ENCODE results near the gene ABHD1.

Gene ABHD1

GRCh38 chr2:27134781-27135477 is 11.3 kb downstream of the ABHD1 start (continued):
- TF ChIP-seq ZNF16 (tag by site-specific recombination; IDR thresholded peaks at IDR 0.05; ENCODE audit: low read depth) (no peak), ZNF398 (tag by site-specific recombination; IDR thresholded peaks at IDR 0.05) (no peak), SALL2 (tag by site-specific recombination; IDR thresholded peaks at IDR 0.05; ENCODE audit: borderline replicate concordance) (no peak), TCF7L2 (IDR thresholded peaks at IDR 0.05; ENCODE audit: borderline replicate concordance, low read depth, low read length) (no peak), ZFHX2 (tag by site-specific recombination; conservative IDR thresholded peaks at IDR 0.05) (peak; percentile 48), ZSCAN30 (tag by site-specific recombination; IDR thresholded peaks at IDR 0.05) (no peak)

- POLR2A ChIA-PET: interaction anchor here (0.7 to 1.4 kb wide), 2 partner anchors 77 to 243 kb away, joined by 4 to 6 read pairs; partner anchors contain the start of genes ATRAID and SLC5A6
- CTCF ChIA-PET: interaction anchor here (1.5 to 3.5 kb wide), 2 partner anchors 13 to 41 kb away, joined by 3 to 17 read pairs; partner anchors contain the start of gene ABHD1
- no peak overlapping the region for H3K27ac ChIP-seq (ENCODE audit: extremely low read depth, low read depth, low read length)
Measured at GRCh38 chr2:27135478-27135955, 11.9 kb downstream of the ABHD1 start.

More at GRCh38 chr2:27135478-27135955, 11.9 kb downstream of the ABHD1 start:
- Histone ChIP-seq H3K36me3 (ENCODE audit: control insufficient read depth in 2 of 2, insufficient read depth in 1 of 2, low read length in 2 of 2) (peaks cover 4 to 26% of the 10 kb centered on the region in 2 experiments; a peak in 2 of 3 replicates), H3K4me3 (ENCODE audit: low read depth, low read length) (no peak overlapping the region), H3K9me3 (ENCODE audit: control insufficient read depth, insufficient read depth, low read depth, low read length) (no peaks in the 10 kb centered on the region), H3K4me1 (ENCODE audit: control insufficient read depth, insufficient read depth, low read length) (no peaks in the 10 kb centered on the region)
- TF ChIP-seq ZNF266 (tag by site-specific recombination; IDR thresholded peaks at IDR 0.05; ENCODE audit: low read depth) (no peak), ZNF148 (tag by site-specific recombination; IDR thresholded peaks at IDR 0.05; ENCODE audit: borderline replicate concordance) (no peak), ZNF280C (tag by site-specific recombination; IDR thresholded peaks at IDR 0.05) (no peak), ZNF214 (tag by site-specific recombination; IDR thresholded peaks at IDR 0.05; ENCODE audit: borderline replicate concordance) (no peak), ZNF660 (tag by site-specific recombination; IDR thresholded peaks at IDR 0.05) (no peak), ZNF211 (tag by site-specific recombination; IDR thresholded peaks at IDR 0.05; ENCODE audit: low read depth) (no peak), HOXC10 (CRISPR knock-in tag; IDR thresholded peaks at IDR 0.05) (no peak), ZNF624 (tag by site-specific recombination; IDR thresholded peaks at IDR 0.05) (no peak)

All from HEK293 (cell line).